Rectal smooth muscle tissue (tissue), 1 donor: ENCODE measurements around the gene TM2D1.

ENCODE experiments used
- H3K27ac ChIP-seq: one replicate; pipeline ENCODE4 v1.7.0; 2013; ENCODE audit warnings: low read depth, low read length, inconsistent platforms
- H3K27me3 ChIP-seq: one replicate; pipeline ENCODE4 v1.7.0; 2013; ENCODE audit warnings: low read length; ENCODE audit not compliant: control insufficient read depth, insufficient read depth
- H3K36me3 ChIP-seq: one replicate; pipeline ENCODE4 v1.7.0; 2013; ENCODE audit warnings: low read length; ENCODE audit not compliant: control insufficient read depth, insufficient read depth
- H3K4me1 ChIP-seq: one replicate; pipeline ENCODE4 v1.7.0; 2013; ENCODE audit warnings: low read length; ENCODE audit not compliant: control insufficient read depth, insufficient read depth
- H3K4me3 ChIP-seq: one replicate; pipeline ENCODE4 v1.7.0; 2013; ENCODE audit warnings: low read length
- H3K9ac ChIP-seq: one replicate; pipeline ENCODE4 v1.7.0; 2013; ENCODE audit warnings: low read length

Gene TM2D1

GRCh38 chr1:61655453-61655852 is 69.5 kb downstream of the TM2D1 start:
- Histone ChIP-seq H3K4me3 (no peak overlapping the region), H3K36me3 (no peaks in the 10 kb centered on the region), H3K27ac (no peak overlapping the region)

GRCh38 chr1:61654067-61654466 is 70.9 kb downstream of the TM2D1 start:
- Histone ChIP-seq H3K9ac (no peak overlapping the region), H3K27ac (no peak overlapping the region), H3K4me3 (no peak overlapping the region), H3K27me3 (no peaks in the 10 kb centered on the region), H3K36me3 (no peaks in the 10 kb centered on the region), H3K4me1 (no peaks in the 10 kb centered on the region)

More at GRCh38 chr1:61655453-61655852, 69.5 kb downstream of the TM2D1 start:
- H3K4me1 ChIP-seq = no peaks in the 10 kb centered on the region
- H3K27me3 ChIP-seq = no peaks in the 10 kb centered on the region
- no peak overlapping the region for H3K9ac ChIP-seq

- H3K36me3 ChIP-seq = no peaks in the 10 kb centered on the region
- no peak overlapping the region for H3K27ac ChIP-seq
- no peaks in the 10 kb centered on the region for H3K27me3 ChIP-seq
- H3K4me3 ChIP-seq = no peak overlapping the region
- H3K4me1 ChIP-seq = no peaks in the 10 kb centered on the region
- H3K9ac ChIP-seq = no peak overlapping the region
Observed at GRCh38 chr1:61648983-61649742, 75.8 kb downstream of the TM2D1 start.

- Histone ChIP-seq H3K36me3 (no peaks in the 10 kb centered on the region), H3K9ac (no peak overlapping the region), H3K27me3 (no peaks in the 10 kb centered on the region), H3K27ac (no peak overlapping the region), H3K4me1 (no peaks in the 10 kb centered on the region), H3K4me3 (no peak overlapping the region)
Observed at GRCh38 chr1:61647142-61647541, 77.8 kb downstream of the TM2D1 start.

GRCh38 chr1:61645476-61645875 is 79.5 kb downstream of the TM2D1 start:
- Histone ChIP-seq H3K27me3 (no peaks in the 10 kb centered on the region), H3K36me3 (no peaks in the 10 kb centered on the region), H3K4me3 (no peak overlapping the region), H3K27ac (no peak overlapping the region), H3K9ac (no peak overlapping the region), H3K4me1 (peaks cover 4% of the 10 kb centered on the region)

- Histone ChIP-seq H3K27ac (no peak overlapping the region), H3K4me1 (peaks cover 15% of the 10 kb centered on the region), H3K36me3 (no peaks in the 10 kb centered on the region), H3K27me3 (no peaks in the 10 kb centered on the region), H3K4me3 (no peak overlapping the region), H3K9ac (no peak overlapping the region)
Observed at GRCh38 chr1:61644303-61644702, 80.6 kb downstream of the TM2D1 start.

GRCh38 chr1:61642475-61643232 is 82.3 kb downstream of the TM2D1 start:
- Histone ChIP-seq H3K4me1 (peaks cover 18% of the 10 kb centered on the region), H3K9ac (no peak overlapping the region), H3K27me3 (no peaks in the 10 kb centered on the region)

GRCh38 chr1:61641578-61642336 is 83.2 kb downstream of the TM2D1 start:
- no peak overlapping the region for H3K9ac ChIP-seq
- no peaks in the 10 kb centered on the region for H3K36me3 ChIP-seq
- H3K27me3 ChIP-seq = no peaks in the 10 kb centered on the region
- H3K27ac ChIP-seq = peak overlapping the region; percentile 64
- peaks cover 18% of the 10 kb centered on the region for H3K4me1 ChIP-seq
- H3K4me3 ChIP-seq = peak overlapping the region; percentile 36

More at GRCh38 chr1:61642475-61643232, 82.3 kb downstream of the TM2D1 start:
- no peak overlapping the region for H3K4me3 ChIP-seq
- H3K36me3 ChIP-seq = no peaks in the 10 kb centered on the region
- H3K27ac ChIP-seq = no peak overlapping the region

GRCh38 chr1:61640531-61641530 is 84.1 kb downstream of the TM2D1 start:
- peak overlapping the region; percentile 64 for H3K27ac ChIP-seq
- H3K4me3 ChIP-seq = peak overlapping the region; percentile 36
- H3K27me3 ChIP-seq = no peaks in the 10 kb centered on the region
- H3K9ac ChIP-seq = no peak overlapping the region
- no peaks in the 10 kb centered on the region for H3K36me3 ChIP-seq
- peaks cover 18% of the 10 kb centered on the region for H3K4me1 ChIP-seq

GRCh38 chr1:61639608-61640336 is 85.2 kb downstream of the TM2D1 start:
- Histone ChIP-seq H3K27me3 (no peaks in the 10 kb centered on the region), H3K4me3 (no peak overlapping the region), H3K27ac (peak overlapping the region; percentile 64), H3K9ac (no peak overlapping the region), H3K36me3 (no peaks in the 10 kb centered on the region), H3K4me1 (peaks cover 18% of the 10 kb centered on the region)
